Transverse colon (tissue), 4 donors: Measurements from ENCODE around the gene TNRC6C.

Experiments
- CTCF ChIP-seq, 5 experiments: fragments of 200-600 bp in 3 of 5; fragments of 450-650 bp in 2 of 5; sonication (generic) in 3 of 5; IDR thresholded peaks; 1 replicate in 2 of 5; 2 replicates in 3 of 5; pipeline ENCODE4 v1.5.1; 2016 to 2017; ENCODE audit warnings: antibody characterized with exemption in 5 of 5, inconsistent platforms in 3 of 5, mild to moderate bottlenecking in 2 of 5, moderate library complexity in 1 of 5
- POLR2A ChIP-seq: fragments of 450-650 bp; IDR thresholded peaks from one replicate; pipeline ENCODE4 v1.6.1; 2016; ENCODE audit warnings: antibody characterized with exemption, mild to moderate bottlenecking, moderate library complexity
- POLR2AphosphoS5 ChIP-seq, 3 donors: sonication (generic); formaldehyde crosslinking; IDR thresholded peaks; one replicate each; pipeline ENCODE4 v1.6.1; 2016; ENCODE audit warnings: antibody characterized with exemption in 3 of 3

GRCh38 chr17:78034429-78035091 lies 76.1 kb downstream of the TNRC6C start:
- no peak for TF ChIP-seq CTCF (IDR thresholded peaks at IDR 0.05)
- no peak for TF ChIP-seq POLR2A
- no peak for TF ChIP-seq POLR2AphosphoS5 (IDR thresholded peaks at IDR 0.05)
